GM19025 (cell line): ENCODE measurements around the gene INPP5K.
"Not testable (repeated sequence)": the region's sequence is repeated elsewhere in the genome, so short reads cannot be mapped to it uniquely, and the experiment has no call there.

Experiments
- ATAC-seq: cut with Tn5 transposase; IDR thresholded peaks from one replicate; pipeline ENCODE4 v1.9.1; 2021; ENCODE audit warnings: mild to moderate bottlenecking, low read depth, moderate library complexity; ENCODE audit not compliant: unreplicated experiment

Gene INPP5K

DNA sequence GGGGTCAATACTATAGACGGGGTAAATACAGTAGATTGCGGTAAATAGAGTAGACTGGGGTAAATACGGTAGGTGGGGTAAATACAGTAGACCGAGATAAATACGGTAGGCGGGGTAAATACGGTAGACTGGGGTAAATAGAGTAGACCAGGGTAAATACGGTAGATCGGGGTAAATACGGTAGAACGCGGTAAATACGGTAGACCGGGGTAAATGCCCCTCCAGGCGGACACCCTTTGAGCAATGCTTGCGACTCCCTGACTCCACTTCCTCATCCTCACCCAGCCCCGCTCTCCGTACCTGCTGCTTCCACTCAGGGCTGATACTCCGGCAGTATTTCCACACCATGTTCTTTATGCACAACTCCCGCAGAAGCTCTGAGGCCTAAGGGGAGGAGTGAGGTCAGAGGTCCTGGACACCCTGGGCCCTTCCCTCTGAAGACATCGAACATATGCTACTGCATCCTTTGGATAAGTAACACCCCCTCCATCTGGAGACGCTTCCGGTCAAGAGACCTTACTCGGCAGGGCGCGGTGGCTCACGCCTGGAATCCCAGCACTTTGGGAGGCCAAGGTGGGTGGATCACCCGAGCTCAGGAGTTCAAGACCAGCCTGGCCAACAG lies 47.1 kb downstream of the INPP5K start:
- no peak for ATAC-seq

DNA sequence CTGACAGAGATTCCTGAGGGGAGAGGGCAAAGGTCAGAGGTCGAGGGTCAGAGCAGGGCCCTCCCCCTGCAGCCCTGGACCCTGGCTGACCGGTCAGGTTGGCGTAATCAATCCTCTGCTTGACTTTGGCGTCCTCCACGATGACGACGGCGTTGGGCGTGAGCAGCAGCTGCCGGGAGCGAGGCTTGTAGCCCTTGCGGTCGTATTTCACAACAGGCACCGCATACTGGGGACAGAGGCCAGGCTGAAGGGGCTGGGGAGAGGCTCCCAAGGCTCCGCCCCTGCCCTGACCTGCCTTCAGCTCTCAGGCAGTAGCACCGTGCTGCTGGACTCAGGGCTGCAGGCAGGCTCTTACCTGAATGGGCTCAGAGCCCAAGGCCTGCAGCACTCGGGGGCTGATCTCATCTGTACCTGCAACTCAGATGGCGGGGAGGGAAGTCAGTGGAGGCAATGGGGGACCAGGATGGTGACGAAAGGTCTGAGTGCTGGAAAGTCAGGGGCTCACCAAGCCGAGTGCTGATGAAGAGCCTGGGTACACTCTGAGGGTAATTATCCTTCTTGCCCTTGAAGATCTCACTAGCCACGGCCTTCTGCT lies 48.4 kb downstream of the INPP5K start:
- no peak for ATAC-seq

DNA sequence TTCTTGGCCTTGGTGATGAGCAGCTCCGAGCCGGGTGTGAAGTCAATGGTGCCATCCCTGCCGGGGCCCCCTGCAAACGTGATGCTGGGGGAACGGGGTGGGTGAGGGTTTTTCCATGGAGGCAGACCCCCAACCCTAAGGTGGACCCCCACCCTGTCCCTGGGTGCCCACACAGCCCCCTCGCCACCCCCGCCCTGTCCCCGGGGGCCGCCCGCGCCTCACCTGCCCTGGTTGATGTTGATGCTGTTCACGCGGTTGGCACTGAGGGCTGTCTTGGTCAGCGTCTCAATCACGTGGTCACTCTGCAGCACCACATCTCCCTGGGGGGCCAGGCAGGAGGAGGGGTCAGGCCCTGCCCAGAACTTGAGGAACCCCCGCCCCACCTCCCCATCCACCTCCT lies 49.2 kb downstream of the INPP5K start:
- ATAC-seq = no peak

DNA sequence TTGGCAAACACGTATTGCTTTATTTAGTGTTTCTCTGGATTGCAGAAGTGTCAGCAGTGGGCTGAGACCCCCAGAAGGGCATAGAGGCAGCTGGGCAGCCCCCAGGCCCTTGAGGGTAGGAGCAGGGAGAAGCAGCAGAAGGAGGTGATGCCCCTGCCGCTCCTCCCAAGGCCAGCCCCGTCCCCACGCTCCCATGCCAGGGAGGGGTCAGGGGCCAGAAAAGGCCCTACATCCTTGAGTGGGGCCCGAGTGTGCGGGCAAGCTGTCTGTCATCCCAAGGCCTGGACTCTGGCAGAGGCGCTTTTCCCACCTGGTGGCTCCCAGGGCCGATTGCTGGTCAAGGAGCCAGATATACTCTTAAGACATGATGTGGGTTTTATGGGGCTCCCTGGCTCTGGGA lies 52.2 kb downstream of the INPP5K start:
- no peak for ATAC-seq

DNA sequence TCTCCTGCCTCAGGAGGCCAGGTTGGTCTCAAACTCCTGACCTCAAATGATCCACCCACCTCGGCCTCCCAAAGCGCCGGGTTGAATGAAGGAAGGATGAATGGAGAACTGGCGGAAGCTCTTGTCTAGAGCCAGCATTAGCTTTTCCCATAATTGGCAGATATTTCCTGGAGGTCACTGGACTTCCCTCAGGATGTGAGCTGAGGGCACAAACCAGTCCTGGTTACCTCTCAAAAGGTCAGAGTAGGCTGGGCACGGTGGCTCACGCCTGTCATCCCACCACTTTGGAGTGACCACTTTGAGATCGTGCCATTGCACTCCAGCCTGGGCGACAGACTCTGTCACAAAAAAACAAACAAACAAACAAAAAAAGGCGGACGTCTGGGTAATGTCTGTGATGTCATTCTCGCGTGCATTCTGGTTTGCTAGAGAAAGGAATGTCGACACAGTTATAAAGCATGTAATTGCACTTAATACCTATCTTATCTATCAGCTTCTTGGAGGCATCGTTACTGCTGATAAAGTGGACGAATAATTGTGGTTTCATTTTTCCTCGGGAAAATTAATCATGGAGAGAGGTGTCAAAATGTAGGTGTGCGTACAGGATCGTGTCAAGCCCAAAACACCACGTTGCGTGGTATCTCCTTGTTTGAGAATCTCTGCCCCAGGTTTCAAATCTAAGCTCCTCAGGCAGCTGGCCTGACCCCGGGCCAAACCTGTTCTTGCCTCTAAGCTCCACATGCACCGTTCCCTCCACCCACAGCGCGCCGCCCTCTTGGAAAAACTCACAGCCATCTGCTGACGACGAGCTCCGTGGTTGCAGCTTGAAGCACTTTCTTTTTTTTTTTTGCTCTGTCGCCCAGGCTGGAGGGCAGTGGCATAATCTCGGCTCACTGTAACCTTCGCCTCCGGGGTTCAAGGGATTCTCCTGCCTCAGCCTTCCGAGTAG lies 54.0 kb downstream of the INPP5K start:
- no peak for ATAC-seq

DNA sequence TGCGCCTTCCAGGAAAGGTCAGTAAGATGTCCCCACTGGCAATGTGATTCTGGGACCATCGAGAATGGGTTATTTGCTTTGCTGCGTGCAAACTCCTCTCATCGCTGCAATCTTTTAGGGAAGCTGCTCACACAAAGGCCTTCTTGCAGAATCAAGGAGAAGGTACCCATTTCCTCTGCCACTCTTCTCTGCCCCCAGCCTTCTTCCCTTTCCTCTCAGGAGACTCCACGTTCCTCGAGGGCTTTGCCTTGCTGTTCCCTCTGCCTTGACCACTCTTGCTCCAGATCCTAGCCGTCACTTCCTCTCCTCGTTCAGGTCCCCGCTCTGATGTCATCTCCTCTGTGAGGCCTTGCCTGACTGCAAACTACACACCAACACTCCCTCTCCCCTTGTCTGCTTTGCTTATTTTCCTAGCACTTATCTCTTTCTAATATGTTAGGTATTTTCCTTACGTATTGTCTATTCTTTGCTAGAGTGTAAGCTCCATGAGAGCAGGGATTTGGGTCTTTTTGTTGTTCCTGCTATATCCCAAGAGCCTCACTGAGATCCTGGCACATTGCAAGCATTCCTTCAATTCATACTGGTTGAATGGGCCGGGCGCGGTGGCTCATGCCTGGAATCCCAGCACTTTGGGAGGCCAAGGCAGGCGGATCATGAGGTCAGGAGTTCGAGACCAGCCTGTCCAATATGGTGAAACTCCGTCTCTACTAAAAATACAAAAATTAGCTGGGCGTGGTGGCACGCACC lies 55.0 kb downstream of the INPP5K start:
- ATAC-seq = no peak

DNA sequence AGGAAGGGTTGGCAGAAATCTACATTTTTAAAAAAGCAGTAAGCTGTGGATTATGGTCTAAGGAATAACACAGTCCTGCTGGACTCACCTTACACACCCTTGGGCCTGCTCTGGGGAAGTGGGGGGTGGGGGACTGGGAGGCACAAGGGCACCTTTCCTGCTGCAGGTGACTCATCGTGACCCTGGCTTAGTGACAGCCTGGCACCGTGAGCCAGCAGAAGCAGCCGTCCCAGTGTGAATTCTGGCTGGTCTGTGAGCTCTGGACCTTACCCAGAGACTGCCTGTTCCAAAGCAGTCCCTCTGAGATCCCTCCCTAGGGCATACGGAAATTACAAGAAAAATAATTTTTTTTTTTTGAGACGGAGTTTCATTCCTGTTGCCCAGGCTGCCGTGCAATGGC lies 56.2 kb downstream of the INPP5K start:
- ATAC-seq = no peak

DNA sequence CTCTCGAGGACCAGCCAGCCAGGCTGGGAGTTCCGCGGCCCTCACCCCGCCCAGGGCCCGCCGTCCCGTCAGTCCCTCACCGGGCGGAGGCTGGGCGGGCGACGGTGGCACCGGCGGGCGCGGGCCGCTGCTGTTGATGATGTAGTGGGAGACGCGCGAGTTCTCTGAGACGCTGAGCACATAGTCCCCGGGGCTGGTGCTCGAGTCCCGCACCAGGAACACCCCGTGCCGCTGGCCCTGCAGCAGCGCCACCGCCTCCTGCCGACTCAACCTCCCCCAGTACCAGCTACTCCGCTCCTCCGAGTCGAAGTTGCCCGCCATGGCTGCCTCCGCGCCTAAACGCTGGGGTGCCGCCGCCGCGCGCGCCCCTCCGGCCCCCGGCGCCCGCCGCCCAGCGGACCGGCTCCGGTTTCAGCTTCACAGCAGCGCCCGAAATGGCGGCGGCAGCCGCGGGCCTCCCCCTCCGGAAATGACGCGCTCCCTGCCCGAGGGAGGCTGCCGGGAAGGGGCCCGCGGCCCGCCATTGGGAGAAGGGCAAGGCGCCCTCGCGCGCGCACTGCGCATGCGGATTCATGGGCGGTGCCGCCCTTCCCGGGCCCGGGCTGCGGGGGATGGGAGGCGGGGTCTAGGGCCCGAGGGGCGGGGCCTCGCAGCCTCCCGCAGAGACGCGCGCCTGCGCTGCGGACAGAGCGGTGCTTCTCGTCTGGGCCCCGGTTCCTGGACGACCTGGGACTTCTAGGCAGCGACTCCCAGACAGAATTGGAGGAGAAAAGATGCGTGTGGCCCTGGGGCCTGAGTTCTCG lies 60.4 kb downstream of the INPP5K start, which contains the start of gene CRK:
CRK (minus strand) TSS at position 436 of the 803 bp plus-strand sequence; CDS start at position 321, 115 bp downstream.
- ATAC-seq = peak; percentile 89

DNA sequence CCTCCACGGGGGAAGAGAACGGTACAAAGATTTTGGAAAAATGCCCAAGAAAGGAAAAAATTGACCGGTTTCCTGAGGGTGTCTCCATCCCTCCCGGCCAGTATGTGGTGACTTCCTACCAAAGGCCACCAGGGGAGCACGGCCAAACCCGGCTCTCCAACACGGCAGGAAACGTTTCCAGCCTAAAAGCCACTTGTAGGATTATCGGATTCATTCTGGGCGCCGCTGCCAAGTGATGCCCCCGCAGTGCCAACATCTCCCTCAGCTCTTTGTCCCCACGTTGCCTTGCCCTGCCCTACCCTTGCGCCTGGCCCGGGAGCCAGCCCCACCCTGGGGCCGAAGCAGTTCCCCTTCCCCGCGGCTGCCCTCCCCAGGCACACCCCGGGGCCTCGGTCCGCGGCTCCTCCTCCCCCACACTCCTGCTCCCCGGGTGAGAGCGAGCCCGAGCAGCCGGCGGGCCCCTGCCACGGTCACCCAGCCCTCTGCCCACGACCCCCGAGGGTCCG lies 61.1 kb downstream of the INPP5K start:
- ATAC-seq = peak; percentile 23

DNA sequence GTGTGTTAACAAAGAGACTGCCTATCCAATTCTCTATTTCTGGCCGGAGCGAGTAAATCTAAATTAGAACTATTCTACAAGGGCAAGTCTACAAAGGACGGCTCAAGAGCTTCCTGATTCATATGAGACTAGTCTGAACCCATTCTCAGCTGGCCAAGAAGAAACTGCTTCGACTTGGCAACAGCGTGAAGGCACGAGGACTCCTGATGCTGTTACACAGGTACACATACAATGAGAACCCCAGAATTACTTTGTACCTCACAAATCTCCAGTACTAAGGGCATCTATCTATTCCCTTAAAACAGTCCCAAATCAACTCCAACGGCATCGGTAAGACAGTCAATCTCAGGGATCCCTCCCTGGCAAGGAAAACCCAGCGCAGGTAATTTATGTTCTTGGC lies 61.9 kb downstream of the INPP5K start:
- ATAC-seq = no peak

DNA sequence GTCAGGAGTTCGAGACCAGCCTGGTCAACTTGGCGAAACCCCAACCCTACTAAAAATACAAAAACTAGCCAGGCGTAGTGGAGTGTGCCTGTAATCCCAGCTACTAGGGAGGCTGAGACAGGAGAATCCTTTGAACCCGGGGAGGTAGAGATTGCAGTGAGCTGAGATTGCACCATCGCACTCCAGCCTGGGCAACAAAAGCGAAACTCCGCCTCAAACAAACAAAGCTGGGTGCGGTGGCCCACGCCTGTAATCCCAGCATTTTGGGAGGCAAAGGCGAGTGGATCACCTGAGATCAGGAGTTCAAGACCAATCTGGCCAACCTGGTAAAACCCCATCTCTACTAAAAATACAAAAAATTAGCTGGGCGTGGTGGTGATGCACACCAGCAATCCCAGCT lies 62.7 kb downstream of the INPP5K start:
- not testable (repeated sequence) for ATAC-seq

DNA sequence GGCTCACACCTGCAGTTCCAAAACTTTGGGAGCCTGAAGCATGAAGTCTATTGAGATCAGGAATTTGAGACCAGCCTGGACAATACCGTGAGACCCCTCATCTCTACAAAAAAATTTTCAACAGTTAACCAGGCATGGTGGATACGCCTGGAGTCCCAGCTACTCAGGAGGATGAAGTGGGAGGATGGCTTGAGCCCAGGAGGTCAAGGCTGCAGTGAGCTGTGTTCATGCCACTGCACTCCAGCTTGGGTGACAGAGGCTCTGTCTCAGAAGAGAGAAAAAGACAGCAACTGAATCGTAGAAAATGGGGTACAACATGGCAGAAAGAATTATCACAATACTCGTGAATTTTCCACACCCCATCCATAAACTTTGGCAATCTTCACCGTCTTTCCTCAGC lies 63.6 kb downstream of the INPP5K start:
- ATAC-seq = no peak

DNA sequence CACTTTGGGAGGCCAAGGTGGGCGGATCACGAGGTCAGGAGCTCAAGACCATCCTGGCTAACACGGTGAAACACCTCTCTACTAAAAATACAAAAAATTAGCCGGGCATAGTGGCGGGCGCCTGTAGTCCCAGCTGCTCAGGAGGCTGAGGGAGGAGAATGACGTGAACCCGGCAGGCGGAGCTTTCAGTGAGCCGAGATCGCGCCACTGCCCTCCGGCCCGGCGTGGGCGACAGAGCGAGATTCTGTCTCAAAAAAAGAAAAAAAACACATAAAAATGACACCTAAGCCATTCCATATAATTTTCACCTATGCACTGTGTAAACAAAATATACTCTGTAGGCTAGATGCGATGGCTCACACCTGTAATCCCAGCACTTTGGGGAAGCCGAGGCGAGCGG lies 66.2 kb downstream of the INPP5K start:
- ATAC-seq = not testable (repeated sequence)

DNA sequence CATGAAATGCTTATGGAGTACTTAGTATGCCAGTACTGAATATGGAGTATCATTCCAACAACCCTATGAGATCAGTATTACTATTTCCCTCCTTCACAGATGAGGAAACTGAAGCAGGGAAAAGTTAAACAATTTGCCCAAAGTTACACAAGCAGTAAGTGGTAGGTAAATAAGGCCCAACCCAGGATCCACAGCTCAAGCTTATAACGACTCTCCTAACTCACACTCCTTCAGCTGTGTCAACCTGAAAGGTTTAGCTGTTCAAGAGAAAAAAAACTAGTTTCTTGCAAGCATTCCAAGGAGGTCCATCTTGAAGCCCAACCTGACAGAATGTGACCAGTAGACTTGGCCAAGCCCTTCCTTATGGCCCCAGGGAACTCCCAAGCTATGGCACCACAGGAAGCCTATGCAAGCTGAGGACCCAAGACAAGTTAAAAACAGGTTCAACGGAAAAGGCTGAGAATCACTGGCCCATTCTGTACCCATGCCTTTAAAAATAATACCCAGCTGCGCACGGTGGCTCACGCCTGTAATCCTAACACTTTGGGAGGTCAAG lies 66.9 kb downstream of the INPP5K start:
- ATAC-seq = no peak

DNA sequence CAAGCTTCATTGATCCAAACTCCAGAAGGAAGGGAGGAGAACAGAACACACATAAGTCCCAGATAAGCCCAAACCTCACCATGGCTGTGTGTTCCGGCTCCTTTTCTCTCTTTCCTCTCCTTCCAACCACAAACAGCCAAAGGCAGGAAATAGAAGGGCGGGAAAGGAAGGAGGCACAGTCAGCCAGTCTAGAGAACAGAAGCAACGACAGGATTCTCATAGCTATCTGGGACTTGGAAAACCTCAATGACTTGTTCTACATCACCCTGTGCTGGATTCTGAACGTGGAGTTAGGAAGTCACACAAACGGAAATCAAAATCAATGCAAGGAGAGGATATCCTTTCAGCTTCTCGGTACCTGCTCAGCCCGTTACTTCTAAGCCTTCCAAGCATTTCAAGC lies 69.4 kb downstream of the INPP5K start:
- ATAC-seq = no peak

DNA sequence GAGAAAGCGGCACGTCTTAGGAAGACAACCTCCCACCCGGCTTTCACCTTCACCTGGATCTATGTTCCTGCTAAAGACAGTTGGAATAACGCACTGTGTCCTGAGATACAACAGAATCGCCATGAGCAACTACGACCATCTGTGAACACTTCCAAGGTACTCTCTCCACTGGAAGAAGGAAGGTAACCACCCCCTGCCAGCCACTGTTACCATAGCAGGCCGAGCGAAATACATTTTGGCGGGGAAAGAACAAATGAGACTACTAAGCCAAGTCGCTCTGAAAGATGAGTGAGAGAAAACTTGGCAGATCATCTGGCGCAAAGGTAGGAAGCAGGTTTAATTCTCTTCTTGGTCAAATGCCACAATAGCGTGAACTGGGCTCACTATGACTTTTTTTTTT lies 70.2 kb downstream of the INPP5K start:
- ATAC-seq = no peak

DNA sequence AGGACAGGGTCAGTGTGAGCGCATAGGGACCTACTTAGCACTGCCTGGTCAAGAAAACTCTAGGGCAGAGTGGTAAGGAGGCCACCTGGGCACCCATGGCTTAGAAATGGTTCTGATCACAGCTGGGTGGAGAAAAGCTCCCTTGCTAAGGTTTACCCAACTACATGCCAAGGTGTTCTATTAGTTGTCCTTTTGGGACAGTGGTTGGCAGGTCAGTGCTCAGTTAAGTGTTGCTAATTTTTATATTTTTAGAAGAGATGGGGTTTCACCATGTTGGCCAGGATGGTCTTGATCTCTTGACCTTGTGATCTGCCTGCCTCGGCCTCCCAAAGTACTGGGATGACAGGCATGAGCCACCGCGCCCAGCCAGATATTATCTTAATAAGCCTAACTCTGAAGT lies 70.7 kb downstream of the INPP5K start:
- ATAC-seq = not testable (repeated sequence)
